ENCODE measurements around the gene SRR. TPM values are rescaled to one million over a fixed set of nuclear protein-coding genes. Genes with fewer than 3 reads are reported as not detected.

The SRR gene
- total RNA-seq, 2 experiments from 2014 or later = 19.3 to 19.5 TPM

DNA sequence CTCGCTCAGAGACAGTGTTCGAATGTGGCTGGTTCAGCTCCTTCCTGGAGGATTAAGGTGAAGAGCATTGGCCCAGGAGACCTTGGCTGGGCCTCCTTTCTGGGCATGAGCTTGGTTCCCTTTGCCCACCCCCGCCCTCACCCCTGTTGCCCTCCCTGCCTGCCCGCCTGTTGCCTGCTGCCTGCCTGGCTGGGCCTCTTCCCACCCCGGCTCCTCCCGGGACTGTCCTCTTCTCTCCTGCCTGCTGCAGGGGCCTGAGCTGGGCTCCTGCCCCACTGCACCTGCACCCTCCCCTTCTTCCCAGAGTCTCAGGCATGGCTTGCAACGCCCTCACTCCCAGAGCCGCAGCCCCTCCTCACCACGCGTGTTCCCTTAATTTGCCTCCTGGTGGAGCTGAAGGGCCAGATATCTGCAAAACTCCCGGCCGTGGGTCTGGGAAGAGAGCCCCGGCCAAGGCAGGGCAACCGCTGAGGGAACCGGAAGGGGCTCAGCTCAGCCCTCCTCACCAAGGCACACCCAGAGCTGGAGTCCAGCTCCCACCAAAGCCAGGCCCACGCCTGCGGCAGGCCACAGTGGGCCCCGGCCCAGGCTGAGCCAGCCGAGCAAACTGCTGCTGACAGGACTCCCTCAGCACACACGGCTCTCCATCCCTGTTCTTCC, 65.9 kb downstream of the SRR start:
- no peak for DNase-seq
- no peak overlapping the region for H3K27ac Mint-ChIP-seq
- no peak overlapping the region for H3K4me3 Mint-ChIP-seq
- no peaks in the 10 kb centered on the region for H3K36me3 Mint-ChIP-seq (ENCODE audit: low read depth)
- no peaks in the 10 kb centered on the region for H3K4me1 Mint-ChIP-seq
- ChIA-PET POLR2A (interaction anchor here (1.1 kb wide), 1 partner anchor 22 kb away, joined by 4 read pairs; no protein-coding TSS in a partner anchor), CTCF (interaction anchor here (1.1 kb wide), 1 partner anchor 13 kb away, joined by 4 read pairs; no protein-coding TSS in a partner anchor)
- no peaks in the 10 kb centered on the region for H3K9me3 Mint-ChIP-seq
- no peaks in the 10 kb centered on the region for H3K27me3 Mint-ChIP-seq

DNA sequence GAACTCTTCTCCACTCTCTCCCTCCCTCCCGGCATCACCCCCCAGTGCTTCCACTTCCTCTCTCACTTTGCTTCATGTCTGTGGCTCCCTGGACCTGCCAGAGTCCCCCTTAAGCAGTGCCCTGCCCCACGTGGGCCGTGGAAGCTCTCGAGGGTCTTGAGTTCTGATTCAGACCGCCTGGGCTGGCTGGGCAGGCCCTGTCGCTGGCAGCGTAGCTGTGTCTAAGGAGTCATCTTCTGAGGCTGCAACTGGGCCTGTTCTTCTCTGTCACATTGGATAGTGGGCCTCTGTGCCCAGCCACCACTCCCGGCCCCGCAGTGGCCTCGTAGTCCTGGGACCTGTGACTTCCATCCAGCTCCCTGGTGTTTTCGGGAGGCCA, 66.5 kb downstream of the SRR start:
- Mint-ChIP-seq H3K27ac (no peak overlapping the region), H3K4me3 (no peak overlapping the region)

DNA sequence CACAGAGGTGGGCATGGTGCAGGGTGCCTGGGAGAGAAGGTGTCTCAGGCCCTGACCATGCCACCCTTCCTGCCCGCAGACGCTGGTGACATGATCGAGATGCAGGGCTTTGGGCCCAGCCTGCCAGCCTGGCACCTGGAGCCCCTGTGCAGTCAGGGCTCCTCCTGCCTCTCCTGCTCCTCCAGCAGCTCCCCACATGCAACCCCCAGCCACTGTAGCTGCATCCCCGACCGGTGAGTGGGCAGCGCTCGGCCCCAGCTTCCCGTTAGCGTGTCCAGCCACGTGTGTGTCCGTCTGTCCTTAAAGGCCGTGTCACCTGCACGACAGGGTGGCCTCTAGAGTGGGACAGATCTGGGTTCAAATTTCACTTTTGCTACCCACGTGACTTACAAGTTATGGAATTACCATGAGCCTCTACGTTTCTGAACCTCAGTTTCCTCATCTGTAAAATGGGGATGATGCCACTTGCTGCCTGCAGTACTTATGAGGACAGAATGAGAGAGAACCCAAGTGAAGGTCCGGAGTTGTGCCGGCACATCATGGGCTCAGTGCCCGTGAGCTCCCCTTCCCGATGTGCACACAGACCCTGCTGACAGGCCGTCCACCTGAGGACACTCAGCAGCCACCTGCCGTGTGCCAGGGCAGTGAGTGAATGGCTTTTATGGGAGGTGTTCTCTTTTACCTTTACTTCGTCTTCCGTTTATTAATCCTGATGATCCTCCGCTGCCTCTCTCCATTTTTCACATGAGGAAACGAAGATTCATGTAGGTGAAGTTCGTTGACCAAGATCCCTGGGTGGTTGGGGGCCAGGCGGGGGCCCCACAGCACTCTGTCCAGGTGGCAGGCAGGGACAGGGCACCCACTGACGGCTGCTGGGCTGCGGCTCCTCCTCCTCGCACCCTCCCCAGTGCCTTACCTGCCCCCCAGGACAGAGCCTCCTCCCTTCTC, 67.7 kb downstream of the SRR start:
- DNase-seq = no peak
- CTCF ChIA-PET = interaction anchor here (1.1 kb wide), 1 partner anchor 21 kb away, joined by 3 read pairs; no protein-coding TSS in a partner anchor
- no peak overlapping the region for H3K27ac Mint-ChIP-seq
- no peaks in the 10 kb centered on the region for H3K36me3 Mint-ChIP-seq (ENCODE audit: low read depth)
- H3K4me3 Mint-ChIP-seq = no peak overlapping the region
- POLR2A ChIA-PET = interaction anchor here (0.9 kb wide), 1 partner anchor 22 kb away, joined by 3 read pairs; no protein-coding TSS in a partner anchor
- no peaks in the 10 kb centered on the region for H3K4me1 Mint-ChIP-seq
- H3K9me3 Mint-ChIP-seq = no peaks in the 10 kb centered on the region
- H3K27me3 Mint-ChIP-seq = no peaks in the 10 kb centered on the region

More for the DNA sequence above, 66.5 kb downstream of the SRR start:
- ChIA-PET CTCF (interaction anchor here (1.1 kb wide), 2 partner anchors 12 to 22 kb away, joined by 3 to 4 read pairs; no protein-coding TSS in a partner anchor), POLR2A (interaction anchor here (1.1 kb wide), 1 partner anchor 22 kb away, joined by 4 read pairs; no protein-coding TSS in a partner anchor)
- no peak for DNase-seq
- Mint-ChIP-seq H3K4me1 (no peaks in the 10 kb centered on the region), H3K36me3 (ENCODE audit: low read depth) (no peaks in the 10 kb centered on the region), H3K27me3 (no peaks in the 10 kb centered on the region), H3K9me3 (no peaks in the 10 kb centered on the region)

DNA sequence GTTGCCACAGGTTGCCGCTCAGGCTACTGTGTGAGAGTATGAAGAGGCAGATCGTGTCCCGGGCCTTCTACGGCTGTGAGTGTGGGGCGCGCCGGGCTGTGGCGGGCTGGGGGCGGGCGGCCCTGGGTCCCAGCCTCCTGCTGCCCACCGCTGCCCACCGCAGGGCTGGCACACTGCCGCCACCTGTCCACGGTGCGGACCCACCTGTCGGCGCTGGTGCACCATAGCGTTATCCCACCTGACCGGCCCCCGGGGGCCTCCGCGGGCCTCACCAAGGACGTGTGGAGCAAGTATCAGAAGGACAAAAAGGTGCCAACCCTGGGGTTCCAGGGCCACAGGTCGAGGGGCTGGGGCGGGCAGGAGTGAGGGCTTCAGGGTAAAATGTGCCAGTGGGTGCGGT, 68.4 kb downstream of the SRR start:
- CTCF ChIA-PET = no interaction called here
- Mint-ChIP-seq H3K4me3 (no peak overlapping the region), H3K27ac (no peak overlapping the region), H3K9me3 (no peaks in the 10 kb centered on the region), H3K27me3 (no peaks in the 10 kb centered on the region), H3K4me1 (no peaks in the 10 kb centered on the region), H3K36me3 (ENCODE audit: low read depth) (no peaks in the 10 kb centered on the region)
- POLR2A ChIA-PET = interaction anchor here (1.5 kb wide), 1 partner anchor 10 kb away, joined by 4 read pairs; no protein-coding TSS in a partner anchor
- DNase-seq = no peak

DNA sequence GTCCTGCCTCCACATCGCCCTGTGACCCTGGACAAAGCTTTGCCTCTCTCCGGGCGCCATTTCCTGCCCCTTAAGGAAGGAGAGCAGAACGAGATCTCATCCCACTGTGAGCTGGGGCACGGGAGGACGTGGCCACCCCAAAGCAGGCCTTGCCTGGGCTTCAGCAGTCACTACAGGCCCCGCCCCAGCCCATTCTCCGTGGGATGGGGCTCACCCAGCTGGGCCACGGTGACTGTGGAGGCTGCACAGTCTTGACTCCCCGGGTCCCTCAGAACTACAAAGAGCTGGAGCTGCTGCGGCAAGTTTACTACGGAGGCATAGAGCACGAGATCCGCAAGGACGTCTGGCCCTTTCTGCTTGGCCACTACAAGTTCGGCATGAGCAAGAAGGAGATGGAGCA, 68.9 kb downstream of the SRR start:
- Mint-ChIP-seq H3K27ac (no peak overlapping the region), H3K9me3 (no peaks in the 10 kb centered on the region), H3K36me3 (ENCODE audit: low read depth) (no peaks in the 10 kb centered on the region), H3K4me1 (no peaks in the 10 kb centered on the region), H3K4me3 (no peak overlapping the region), H3K27me3 (no peaks in the 10 kb centered on the region)
- ChIA-PET CTCF (interaction anchor here (1.2 to 2.3 kb wide), 2 partner anchors 10 to 43 kb away, joined by 6 to 8 read pairs; no protein-coding TSS in a partner anchor), POLR2A (interaction anchor here (1.5 kb wide), 1 partner anchor 10 kb away, joined by 4 read pairs; no protein-coding TSS in a partner anchor)
- no peak for DNase-seq

DNA sequence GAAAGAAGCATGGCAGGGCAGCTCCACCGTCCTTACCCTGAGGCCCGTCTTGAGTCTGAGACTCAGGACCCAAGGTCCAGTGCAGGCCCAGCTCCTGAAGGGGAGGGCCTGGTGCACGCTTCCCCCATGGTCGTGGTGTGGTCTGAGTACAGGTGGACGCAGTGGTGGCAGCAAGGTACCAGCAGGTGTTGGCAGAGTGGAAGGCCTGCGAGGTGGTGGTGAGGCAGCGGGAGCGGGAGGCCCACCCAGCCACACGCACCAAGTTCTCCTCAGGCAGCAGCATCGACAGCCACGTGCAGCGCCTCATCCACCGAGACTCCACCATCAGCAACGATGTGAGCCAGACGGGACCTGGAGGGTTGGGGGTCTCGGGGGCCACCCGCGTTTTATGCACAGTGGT, 69.4 kb downstream of the SRR start:
- ChIA-PET CTCF (interaction anchor here (1.2 to 2.3 kb wide), 2 partner anchors 9 to 43 kb away, joined by 6 to 8 read pairs; no protein-coding TSS in a partner anchor), POLR2A (interaction anchor here (1.5 kb wide), 1 partner anchor 9 kb away, joined by 4 read pairs; no protein-coding TSS in a partner anchor)
- Mint-ChIP-seq H3K27ac (no peak overlapping the region), H3K27me3 (no peaks in the 10 kb centered on the region), H3K4me3 (no peak overlapping the region), H3K4me1 (no peaks in the 10 kb centered on the region), H3K9me3 (no peaks in the 10 kb centered on the region), H3K36me3 (ENCODE audit: low read depth) (no peaks in the 10 kb centered on the region)
- DNase-seq = no peak

Other genes starting within 250 kb of the SRR start
- 10 to 100 TPM; 38.3 to 39.8 TPM for gene HIC1, start 248.8 kb upstream of the SRR start, total RNA-seq
- gene SMG6, start 165 bp upstream of the SRR start, total RNA-seq = 10 to 100 TPM; 37.8 to 38.7 TPM
- gene TSR1, start 32.5 kb downstream of the SRR start, total RNA-seq = 10 to 100 TPM; 22.5 to 23.5 TPM
- gene SGSM2, start 33.6 kb downstream of the SRR start, total RNA-seq = 10 to 100 TPM; 45.4 to 49.4 TPM
- gene MNT, start 97.1 kb downstream of the SRR start, total RNA-seq = 10 to 100 TPM; 29.1 to 29.9 TPM
- 10 to 100 TPM; 19.7 to 21.3 TPM for gene METTL16, start 207.9 kb downstream of the SRR start, total RNA-seq

Measured in activated CD4-positive, alpha-beta memory T cell treated with anti-CD3 and anti-CD28 coated beads, Interleukin-2, amount 10 ng/mL, durations not matched to agents 7 days and 5 days (primary cell).